Osteoblast (primary cell): ENCODE data around the gene EFHC1. TPM values are rescaled to one million over a fixed set of nuclear protein-coding genes. Genes with fewer than 3 reads are reported as not detected.

Experiments
- DNase-seq: peaks from one replicate; pipeline ENCODE4 v3.0.0; 2011; ENCODE audit warnings: low spot score, mixed read lengths; ENCODE audit not compliant: insufficient read length; ENCODE audit errors: missing footprints
- H2AFZ ChIP-seq: 2 replicates; pipeline ENCODE4 v1.6.0; 2011; ENCODE audit warnings: mild to moderate bottlenecking, low read length
- H3K27ac ChIP-seq: 2 replicates; pipeline ENCODE4 v1.5.1; 2011; ENCODE audit warnings: mild to moderate bottlenecking, low read depth, low read length, moderate library complexity
- H3K27me3 ChIP-seq: 2 replicates; pipeline ENCODE4 v1.6.0; 2012; ENCODE audit warnings: mild to moderate bottlenecking, control low read depth, inconsistent platforms, low read length, moderate library complexity; ENCODE audit not compliant: insufficient read depth
- H3K36me3 ChIP-seq: 2 replicates; pipeline ENCODE4 v1.5.1; 2011; ENCODE audit warnings: mild to moderate bottlenecking, low read length, control low read depth, moderate library complexity; ENCODE audit not compliant: insufficient read depth
- H3K4me1 ChIP-seq: 2 replicates; pipeline ENCODE4 v1.5.1; 2011; ENCODE audit warnings: mild to moderate bottlenecking, low read length, control low read depth, moderate library complexity; ENCODE audit not compliant: insufficient read depth
- H3K4me2 ChIP-seq: 2 replicates; pipeline ENCODE4 v1.6.0; 2011; ENCODE audit warnings: mild to moderate bottlenecking, low read length; ENCODE audit not compliant: insufficient read depth
- H3K4me3 ChIP-seq: fragments of 200-600 bp; sonication (generic); 3 replicates; pipeline ENCODE4 v1.5.1; 2012; ENCODE audit warnings: mild to moderate bottlenecking, low read length, inconsistent platforms; ENCODE audit not compliant: insufficient read depth
- H3K79me2 ChIP-seq: 2 replicates; pipeline ENCODE4 v1.6.0; 2012; ENCODE audit warnings: mild to moderate bottlenecking, low read length, control low read depth, inconsistent platforms; ENCODE audit not compliant: insufficient read depth
- H3K9me3 ChIP-seq: 2 replicates; pipeline ENCODE4 v1.5.1; 2011; ENCODE audit warnings: low read depth, low read length, control low read depth
- H4K20me1 ChIP-seq: 2 replicates; pipeline ENCODE4 v1.6.0; 2012; ENCODE audit warnings: mild to moderate bottlenecking, low read length, control low read depth; ENCODE audit not compliant: insufficient read depth
- total RNA-seq: library from RNA; depleted of rRNA; stranded (reverse); fragments of >200 nt; gene quantifications from 2 replicates; pipeline ENCODE4 v1.2.3, GENCODE V29; 2012
- TF ChIP-seq, protein P1 (sequence below): IDR thresholded peaks from 2 replicates; pipeline ENCODE4 v1.5.1; 2011; ENCODE audit warnings: mild to moderate bottlenecking, low read depth, low read length, moderate library complexity; ENCODE audit errors: extremely low read depth

Gene EFHC1
- total RNA-seq, 1 donor: 31.1 TPM

DNA sequence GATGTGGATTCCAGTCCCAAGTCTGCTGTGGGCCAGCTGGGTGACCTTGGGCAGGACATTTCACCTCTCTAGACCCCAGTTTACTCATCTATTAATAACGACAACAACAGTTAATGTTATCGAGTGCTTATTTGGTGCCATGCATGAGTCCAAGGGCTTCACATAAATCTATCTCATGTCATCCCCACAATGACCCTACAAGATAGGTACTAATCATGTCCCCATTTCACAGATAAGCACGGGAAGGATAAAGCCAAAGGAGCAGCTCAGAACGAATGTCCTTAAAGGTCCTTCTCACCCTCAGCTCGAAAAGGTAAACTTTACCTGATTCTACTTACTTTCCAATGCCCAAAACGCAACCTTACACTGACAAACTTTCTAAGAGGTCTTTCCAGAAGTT, 121.0 kb downstream of the EFHC1 start:
- Histone ChIP-seq H3K36me3 (peaks cover 45% of the 10 kb centered on the region), H3K4me3 (no peak overlapping the region), H3K4me1 (peaks cover 99% of the 10 kb centered on the region), H4K20me1 (peaks cover 5% of the 10 kb centered on the region), H3K9me3 (no peaks in the 10 kb centered on the region), H2AFZ (no peak overlapping the region), H3K4me2 (peak overlapping the region; percentile 61), H3K79me2 (peaks cover 93% of the 10 kb centered on the region), H3K27ac (peak overlapping the region; percentile 82), H3K27me3 (no peaks in the 10 kb centered on the region)
- no peak for DNase-seq
- TF ChIP-seq, protein P1, sequence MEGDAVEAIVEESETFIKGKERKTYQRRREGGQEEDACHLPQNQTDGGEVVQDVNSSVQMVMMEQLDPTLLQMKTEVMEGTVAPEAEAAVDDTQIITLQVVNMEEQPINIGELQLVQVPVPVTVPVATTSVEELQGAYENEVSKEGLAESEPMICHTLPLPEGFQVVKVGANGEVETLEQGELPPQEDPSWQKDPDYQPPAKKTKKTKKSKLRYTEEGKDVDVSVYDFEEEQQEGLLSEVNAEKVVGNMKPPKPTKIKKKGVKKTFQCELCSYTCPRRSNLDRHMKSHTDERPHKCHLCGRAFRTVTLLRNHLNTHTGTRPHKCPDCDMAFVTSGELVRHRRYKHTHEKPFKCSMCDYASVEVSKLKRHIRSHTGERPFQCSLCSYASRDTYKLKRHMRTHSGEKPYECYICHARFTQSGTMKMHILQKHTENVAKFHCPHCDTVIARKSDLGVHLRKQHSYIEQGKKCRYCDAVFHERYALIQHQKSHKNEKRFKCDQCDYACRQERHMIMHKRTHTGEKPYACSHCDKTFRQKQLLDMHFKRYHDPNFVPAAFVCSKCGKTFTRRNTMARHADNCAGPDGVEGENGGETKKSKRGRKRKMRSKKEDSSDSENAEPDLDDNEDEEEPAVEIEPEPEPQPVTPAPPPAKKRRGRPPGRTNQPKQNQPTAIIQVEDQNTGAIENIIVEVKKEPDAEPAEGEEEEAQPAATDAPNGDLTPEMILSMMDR: no peak

DNA sequence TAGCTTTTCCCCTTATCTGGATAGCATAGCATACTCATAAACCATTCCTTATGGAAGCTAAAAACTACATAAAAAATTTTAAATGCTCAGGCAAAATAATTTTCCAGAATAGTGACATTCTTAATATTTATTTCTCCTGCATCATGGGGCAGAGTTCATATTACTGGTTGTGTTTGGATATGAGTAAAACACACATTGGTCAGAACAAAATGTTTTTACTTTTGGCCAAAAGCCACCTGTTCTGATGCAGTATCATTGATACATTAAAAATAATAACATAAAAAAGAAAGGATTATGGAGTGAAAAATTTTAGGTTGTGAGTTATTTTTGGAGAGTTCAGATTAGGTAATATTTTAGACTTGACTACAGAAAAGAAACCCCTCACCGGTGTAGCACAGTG, 123.1 kb downstream of the EFHC1 start:
- Histone ChIP-seq H3K27ac (peak overlapping the region; percentile 82), H3K4me1 (peaks cover 99% of the 10 kb centered on the region), H4K20me1 (peaks cover 7% of the 10 kb centered on the region), H3K27me3 (no peaks in the 10 kb centered on the region), H3K36me3 (peaks cover 42% of the 10 kb centered on the region), H3K79me2 (peaks cover 93% of the 10 kb centered on the region), H2AFZ (no peak overlapping the region), H3K9me3 (no peaks in the 10 kb centered on the region), H3K4me3 (no peak overlapping the region), H3K4me2 (peak overlapping the region; percentile 67)
- TF ChIP-seq, protein P1: no peak
- DNase-seq: peak; percentile 58

DNA sequence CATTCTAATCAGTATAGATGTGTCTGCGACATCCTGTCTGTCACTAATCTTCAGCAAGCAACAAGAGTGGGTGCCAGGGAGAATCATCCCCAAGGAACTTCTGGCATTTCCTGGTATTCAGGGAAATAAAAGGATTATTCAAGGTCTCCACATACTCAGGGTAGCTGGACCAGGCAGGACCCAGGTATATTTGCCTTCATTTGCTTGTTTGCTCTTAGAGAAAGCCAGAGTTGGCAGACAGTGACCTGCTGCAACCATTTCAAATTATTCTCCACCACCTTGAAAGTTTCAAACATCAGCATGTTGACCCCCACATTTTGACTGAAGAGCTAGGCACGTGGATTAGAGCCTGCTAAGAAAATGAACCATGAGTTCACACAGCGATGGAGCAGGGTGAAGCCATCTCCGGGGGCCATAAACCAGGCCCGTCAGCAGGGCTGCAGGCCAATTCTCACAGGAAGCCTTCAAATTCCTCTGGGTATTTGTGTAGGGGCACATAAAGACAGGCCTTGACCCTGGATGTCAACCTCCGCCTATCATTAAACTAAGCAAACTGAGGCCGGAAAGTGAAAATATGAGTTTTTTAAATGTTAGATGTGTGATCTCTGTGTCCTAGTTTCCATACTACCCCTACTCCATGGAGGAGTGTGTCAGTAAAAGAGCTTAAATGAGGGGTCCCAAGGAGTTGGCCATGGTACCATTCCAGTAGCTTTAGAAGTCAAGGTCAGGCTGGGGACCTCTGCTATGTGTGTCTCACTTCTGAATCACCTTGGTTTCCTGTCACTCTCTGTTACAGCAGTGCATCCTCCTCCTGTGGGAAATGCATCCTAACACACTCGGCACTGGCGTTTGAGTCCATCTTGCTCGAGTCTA, 123.8 kb downstream of the EFHC1 start:
- peak overlapping the region; percentile 67 for H3K4me2 ChIP-seq
- peak; percentile 72 for DNase-seq
- TF ChIP-seq, protein P1: no peak
- H3K9me3 ChIP-seq: no peaks in the 10 kb centered on the region
- peak overlapping the region; percentile 82 for H3K27ac ChIP-seq
- H3K4me3 ChIP-seq: peak overlapping the region; percentile 28
- peaks cover 47% of the 10 kb centered on the region for H3K36me3 ChIP-seq
- peaks cover 7% of the 10 kb centered on the region for H4K20me1 ChIP-seq
- H3K79me2 ChIP-seq: peaks cover 93% of the 10 kb centered on the region
- peaks cover 99% of the 10 kb centered on the region for H3K4me1 ChIP-seq
- H3K27me3 ChIP-seq: no peaks in the 10 kb centered on the region
- H2AFZ ChIP-seq: no peak overlapping the region

DNA sequence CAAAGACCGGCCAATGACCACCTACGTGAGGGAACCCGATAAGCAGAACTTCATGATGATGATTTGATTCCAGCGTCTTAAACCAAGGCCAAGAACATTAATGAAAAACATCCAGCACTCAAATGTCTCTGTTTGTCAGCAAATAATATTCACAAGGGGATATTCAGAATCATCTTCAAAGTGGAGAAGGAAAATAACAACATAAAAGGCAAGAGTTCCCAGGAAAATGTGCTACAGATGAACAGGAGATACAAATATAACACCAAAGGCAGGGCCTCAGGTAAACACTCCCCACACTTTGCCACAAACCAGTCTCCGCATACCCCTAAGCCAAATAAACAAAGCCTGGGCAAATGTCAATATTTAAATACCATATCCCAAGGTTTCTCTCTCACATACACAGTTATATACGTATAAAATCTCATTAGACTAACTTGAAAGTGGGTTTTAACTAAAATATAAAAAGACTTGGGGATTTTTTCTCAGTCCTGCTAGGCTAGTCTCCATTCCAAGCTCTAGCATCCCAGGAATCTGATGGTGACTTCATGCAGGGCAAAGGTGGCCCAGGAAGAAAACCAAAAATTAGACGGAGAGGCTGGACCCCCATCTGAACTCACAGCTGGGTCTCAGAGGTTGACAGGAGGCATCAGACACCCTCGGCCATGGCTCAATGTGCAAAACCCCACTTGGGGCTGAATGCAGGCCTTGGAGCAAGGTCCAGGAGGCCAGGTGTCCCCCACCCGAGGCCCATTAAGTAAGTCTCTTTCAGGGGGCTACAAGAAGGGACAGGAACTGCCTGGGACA, 124.7 kb downstream of the EFHC1 start:
- Histone ChIP-seq H3K36me3 (peaks cover 54% of the 10 kb centered on the region), H3K4me2 (peak overlapping the region; percentile 67), H4K20me1 (peaks cover 7% of the 10 kb centered on the region), H2AFZ (no peak overlapping the region), H3K27me3 (no peaks in the 10 kb centered on the region), H3K4me1 (peaks cover 98% of the 10 kb centered on the region), H3K4me3 (no peak overlapping the region), H3K79me2 (peaks cover 98% of the 10 kb centered on the region), H3K27ac (peak overlapping the region; percentile 82), H3K9me3 (no peaks in the 10 kb centered on the region)
- TF ChIP-seq, protein P1: no peak
- DNase-seq: no peak
